Effector memory CD8-positive, alpha-beta T cell (primary cell): Measurements from ENCODE around the gene MARCKS.
A peak's percentile ranks its signal among the peaks of the same experiment; 100 is the strongest.

Experiments
- ATAC-seq: fragments of 150-1000 bp; cut with Tn5 transposase; replicated peaks from 2 replicates; pipeline ENCODE4 v1.10.0; 2021; ENCODE audit warnings: mild to moderate bottlenecking, moderate library complexity
- DNase-seq, 3 experiments: peaks; one replicate each; pipeline ENCODE4 v3.0.0; 2021
- H3K27ac Mint-ChIP-seq, 2 donors: one replicate each; pipeline ENCODE4 v1.8.0; 2022; ENCODE audit warnings: mild to moderate bottlenecking in 2 of 2, mixed read lengths in 2 of 2, moderate library complexity in 2 of 2
- H3K27me3 Mint-ChIP-seq, 2 donors: one replicate each; pipeline ENCODE4 v1.8.0; 2022; ENCODE audit warnings: mixed read lengths in 2 of 2
- H3K36me3 Mint-ChIP-seq: one replicate; pipeline ENCODE4 v1.8.0; 2022; ENCODE audit warnings: mild to moderate bottlenecking, moderate library complexity, mixed read lengths; ENCODE audit not compliant: insufficient read depth
- H3K4me1 Mint-ChIP-seq, 2 donors: one replicate each; pipeline ENCODE4 v1.8.0; 2022; ENCODE audit warnings: low read depth in 2 of 2, mixed read lengths in 2 of 2
- H3K4me3 Mint-ChIP-seq, 2 donors: one replicate each; pipeline ENCODE4 v1.8.0; 2022; ENCODE audit warnings: mild to moderate bottlenecking in 2 of 2, mixed read lengths in 2 of 2, moderate library complexity in 2 of 2
- H3K9me3 Mint-ChIP-seq, 2 donors: one replicate each; pipeline ENCODE4 v1.8.0; 2022; ENCODE audit warnings: mixed read lengths in 2 of 2

Gene MARCKS

GRCh38 chr6:113857556-113858479 is 673 bp downstream of the MARCKS start:
- H3K9me3 Mint-ChIP-seq: peaks cover 0 to 4% of the 10 kb centered on the region in 2 donors
- H3K27me3 Mint-ChIP-seq: peaks cover 18 to 21% of the 10 kb centered on the region in 2 donors
- H3K4me3 Mint-ChIP-seq: no peak overlapping the region
- H3K4me1 Mint-ChIP-seq: peaks cover 11 to 14% of the 10 kb centered on the region in 2 donors
- ATAC-seq: no peak
- H3K36me3 Mint-ChIP-seq: no peaks in the 10 kb centered on the region
- no peak for DNase-seq
- H3K27ac Mint-ChIP-seq: no peak overlapping the region

- peaks cover 9 to 12% of the 10 kb centered on the region in 2 donors for H3K27me3 Mint-ChIP-seq
- H3K4me3 Mint-ChIP-seq: peak overlapping the region; percentile 46 to 56
- peaks cover 11 to 14% of the 10 kb centered on the region in 2 donors for H3K4me1 Mint-ChIP-seq
- ATAC-seq: peak; percentile 86
- no peak overlapping the region for H3K27ac Mint-ChIP-seq
- peak; percentile 46 to 58 (median 56) for DNase-seq
- peaks cover 0 to 4% of the 10 kb centered on the region in 2 donors for H3K9me3 Mint-ChIP-seq
- H3K36me3 Mint-ChIP-seq: no peaks in the 10 kb centered on the region
Observed at GRCh38 chr6:113858480-113859348, 1.6 kb downstream of the MARCKS start.

GRCh38 chr6:113859349-113860180 is 2.4 kb downstream of the MARCKS start:
- no peaks in the 10 kb centered on the region for H3K36me3 Mint-ChIP-seq
- peak overlapping the region; percentile 46 to 56 for H3K4me3 Mint-ChIP-seq
- H3K27me3 Mint-ChIP-seq: peaks cover 9 to 11% of the 10 kb centered on the region in 2 donors
- no peak overlapping the region for H3K27ac Mint-ChIP-seq
- H3K9me3 Mint-ChIP-seq: peaks cover 0 to 4% of the 10 kb centered on the region in 2 donors
- ATAC-seq (no peak), DNase-seq (no peak)
- H3K4me1 Mint-ChIP-seq: peaks cover 11 to 14% of the 10 kb centered on the region in 2 donors

GRCh38 chr6:113860181-113860955 is 3.2 kb downstream of the MARCKS start:
- ATAC-seq (no peak), DNase-seq (no peak)
- Mint-ChIP-seq H3K9me3 (peaks cover 0 to 4% of the 10 kb centered on the region in 2 donors), H3K27me3 (peaks cover 9 to 11% of the 10 kb centered on the region in 2 donors), H3K27ac (peak overlapping the region in 1 of 2 donors; percentile 21), H3K4me1 (peaks cover 11 to 14% of the 10 kb centered on the region in 2 donors), H3K36me3 (no peaks in the 10 kb centered on the region), H3K4me3 (peak overlapping the region; percentile 48 to 75)

- peaks cover 0 to 4% of the 10 kb centered on the region in 2 donors for H3K9me3 Mint-ChIP-seq
- H3K36me3 Mint-ChIP-seq: no peaks in the 10 kb centered on the region
- peaks cover 11 to 17% of the 10 kb centered on the region in 2 donors for H3K27me3 Mint-ChIP-seq
Observed at GRCh38 chr6:113862112-113862511, 5.0 kb downstream of the MARCKS start.

GRCh38 chr6:113870917-113871316 is 13.8 kb downstream of the MARCKS start:
- no peak overlapping the region for H3K4me3 Mint-ChIP-seq
- H3K36me3 Mint-ChIP-seq: no peaks in the 10 kb centered on the region
- H3K9me3 Mint-ChIP-seq: no peaks in the 10 kb centered on the region
- peaks cover 4 to 7% of the 10 kb centered on the region in 2 donors for H3K4me1 Mint-ChIP-seq
- DNase-seq: no peak
- H3K27ac Mint-ChIP-seq: no peak overlapping the region
- ATAC-seq: no peak
- H3K27me3 Mint-ChIP-seq: peaks cover 20 to 29% of the 10 kb centered on the region in 2 donors

More at GRCh38 chr6:113862112-113862511, 5.0 kb downstream of the MARCKS start:
- Mint-ChIP-seq H3K4me1 (peaks cover 11 to 14% of the 10 kb centered on the region in 2 donors), H3K4me3 (no peak overlapping the region), H3K27ac (no peak overlapping the region)
- DNase-seq: no peak
- no peak for ATAC-seq

- H3K4me1 Mint-ChIP-seq: peaks cover 4 to 7% of the 10 kb centered on the region in 2 donors
- ATAC-seq (no peak), DNase-seq (no peak)
- H3K27me3 Mint-ChIP-seq: peaks cover 20 to 22% of the 10 kb centered on the region in 2 donors
- H3K27ac Mint-ChIP-seq: no peak overlapping the region
- H3K4me3 Mint-ChIP-seq: no peak overlapping the region
- H3K9me3 Mint-ChIP-seq: no peaks in the 10 kb centered on the region
- H3K36me3 Mint-ChIP-seq: no peaks in the 10 kb centered on the region
Observed at GRCh38 chr6:113871975-113872374, 14.8 kb downstream of the MARCKS start.

- Mint-ChIP-seq H3K36me3 (no peaks in the 10 kb centered on the region), H3K4me1 (peaks cover 4 to 7% of the 10 kb centered on the region in 2 donors), H3K4me3 (no peak overlapping the region), H3K9me3 (no peaks in the 10 kb centered on the region), H3K27me3 (peaks cover 15 to 22% of the 10 kb centered on the region in 2 donors), H3K27ac (no peak overlapping the region)
- ATAC-seq (peak; percentile 47), DNase-seq (no peak)
Observed at GRCh38 chr6:113873043-113873667, 16.0 kb downstream of the MARCKS start.

- H3K27me3 Mint-ChIP-seq: peaks cover 16 to 19% of the 10 kb centered on the region in 2 donors
- DNase-seq: no peak
- no peak overlapping the region for H3K4me3 Mint-ChIP-seq
- H3K9me3 Mint-ChIP-seq: no peaks in the 10 kb centered on the region
- H3K27ac Mint-ChIP-seq: no peak overlapping the region
- no peak for ATAC-seq
- peaks cover 4 to 7% of the 10 kb centered on the region in 2 donors for H3K4me1 Mint-ChIP-seq
- no peaks in the 10 kb centered on the region for H3K36me3 Mint-ChIP-seq
Observed at GRCh38 chr6:113875470-113875869, 18.3 kb downstream of the MARCKS start.

GRCh38 chr6:113876695-113877094 is 19.6 kb downstream of the MARCKS start:
- Mint-ChIP-seq H3K27ac (no peak overlapping the region), H3K36me3 (no peaks in the 10 kb centered on the region), H3K27me3 (peaks cover 27 to 28% of the 10 kb centered on the region in 2 donors), H3K4me1 (peaks cover 4 to 7% of the 10 kb centered on the region in 2 donors), H3K4me3 (no peak overlapping the region), H3K9me3 (no peaks in the 10 kb centered on the region)
- ATAC-seq: no peak
- DNase-seq: no peak

- no peaks in the 10 kb centered on the region for H3K4me1 Mint-ChIP-seq
- ATAC-seq: peak; percentile 45
- peaks cover 28% of the 10 kb centered on the region in 2 donors for H3K27me3 Mint-ChIP-seq
- H3K27ac Mint-ChIP-seq: no peak overlapping the region
- H3K4me3 Mint-ChIP-seq: no peak overlapping the region
- no peak for DNase-seq
- H3K36me3 Mint-ChIP-seq: no peaks in the 10 kb centered on the region
- no peaks in the 10 kb centered on the region for H3K9me3 Mint-ChIP-seq
Observed at GRCh38 chr6:113879186-113880096, 22.3 kb downstream of the MARCKS start.
